PC-3 (cell line): ENCODE data around the gene PIMREG.

Source experiments
- CTCF ChIP-seq: fragments of 300-600 bp; sonication (generic); conservative IDR thresholded peaks from 2 replicates; pipeline ENCODE4 v1.5.1; 2017; ENCODE audit warnings: antibody characterized with exemption, low read depth, mild to moderate bottlenecking, low read length
- EZH2 ChIP-seq: fragments of 300-600 bp; sonication (generic); IDR thresholded peaks from one replicate; pipeline ENCODE4 v1.6.1; 2017; ENCODE audit warnings: antibody characterized with exemption, mild to moderate bottlenecking, low read length; ENCODE audit not compliant: unreplicated experiment

- TF ChIP-seq CTCF (no peak), EZH2 (no peak)
These were observed 53.4 kb downstream of the PIMREG start for GRCh38 chr17:6497496-6498221.
